PC-3 (cell line): ENCODE measurements around the gene SERPINE2. TPM values are rescaled to one million over a fixed set of nuclear protein-coding genes. Genes with fewer than 3 reads are reported as not detected.

Experiments
- ATAC-seq: fragments of 200-7000 bp; cut with Tn5 transposase; 2 replicates; pipeline ENCODE4 v1.9.1; 2020; ENCODE audit warnings: mild to moderate bottlenecking, moderate library complexity
- BruUV-seq: library from RNA; stranded (reverse); fragments of 400-500 nt; replicated peaks from 2 replicates; lab custom pipeline; 2021; lab: Mats Ljungman, UMichigan
- CTCF ChIA-PET: fragments of 300-600 bp; sonication (Branson Sonifier 250); formaldehyde crosslinking; loops from one replicate; lab custom pipeline; 2022; ENCODE audit warnings: antibody characterized with exemption; lab: Charles Lee
- POLR2A ChIA-PET: fragments of 300-600 bp; sonication (Branson Sonifier 250); formaldehyde crosslinking; loops from one replicate; lab custom pipeline; 2022; ENCODE audit warnings: antibody characterized with exemption; ENCODE audit not compliant: unreplicated experiment; lab: Charles Lee
- DNase-seq: peaks from one replicate; pipeline ENCODE4 v3.0.0-alpha.2; 2015
- H2AFZ ChIP-seq: fragments of 300-600 bp; sonication (generic); 2 replicates; pipeline ENCODE4 v1.6.0; 2016; ENCODE audit warnings: antibody characterized with exemption, low read length
- H3F3A ChIP-seq: fragments of 300-600 bp; sonication (generic); one replicate; pipeline ENCODE4 v1.6.0; 2017; ENCODE audit warnings: antibody characterized with exemption, low read length, control low read depth, mild to moderate bottlenecking; ENCODE audit not compliant: unreplicated experiment
- H3K27ac ChIP-seq: fragments of 300-600 bp; sonication (generic); 2 replicates; pipeline ENCODE4 v1.5.1; 2016; ENCODE audit warnings: mild to moderate bottlenecking, low read length
- H3K27me3 ChIP-seq: fragments of 300-600 bp; sonication (generic); 2 replicates; pipeline ENCODE4 v1.6.1; 2016; ENCODE audit warnings: low read length, mixed read lengths
- H3K36me3 ChIP-seq: fragments of 300-600 bp; sonication (generic); 2 replicates; pipeline ENCODE4 v1.6.1; 2016; ENCODE audit warnings: low read depth, mixed run types, low read length, mixed read lengths
- H3K4me1 ChIP-seq: fragments of 300-600 bp; sonication (generic); 2 replicates; pipeline ENCODE4 v1.5.1; 2016; ENCODE audit warnings: low read length; ENCODE audit not compliant: insufficient read depth
- H3K4me2 ChIP-seq: fragments of 300-600 bp; sonication (generic); 2 replicates; pipeline ENCODE4 v1.6.0; 2016; ENCODE audit warnings: low read length
- H3K4me3 ChIP-seq: fragments of 300-600 bp; sonication (generic); 2 replicates; pipeline ENCODE4 v1.5.1; 2016; ENCODE audit warnings: mild to moderate bottlenecking, low read length, mixed read lengths
- H3K79me2 ChIP-seq: fragments of 300-600 bp; sonication (generic); 2 replicates; pipeline ENCODE4 v1.6.1; 2017; ENCODE audit warnings: low read length, mixed read lengths
- H3K9ac ChIP-seq: fragments of 300-600 bp; sonication (generic); 2 replicates; pipeline ENCODE4 v1.6.0; 2016; ENCODE audit warnings: mild to moderate bottlenecking, low read length
- H3K9me2 ChIP-seq: fragments of 300-600 bp; sonication (generic); replicated peaks from 2 replicates; pipeline ENCODE4 v1.6.1; 2016; ENCODE audit warnings: mixed run types, low read length, mixed read lengths
- H3K9me3 ChIP-seq: fragments of 300-600 bp; sonication (generic); 2 replicates; pipeline ENCODE4 v1.6.1; 2016; ENCODE audit warnings: low read length, mixed read lengths
- H4K20me1 ChIP-seq: fragments of 300-600 bp; sonication (generic); 2 replicates; pipeline ENCODE4 v1.6.1; 2016; ENCODE audit warnings: low read length, mixed read lengths
- EZH2 ChIP-seq: fragments of 300-600 bp; sonication (generic); IDR thresholded peaks from one replicate; pipeline ENCODE4 v1.6.1; 2017; ENCODE audit warnings: antibody characterized with exemption, mild to moderate bottlenecking, low read length; ENCODE audit not compliant: unreplicated experiment
- EZH2phosphoT487 ChIP-seq: fragments of 300-600 bp; sonication (generic); IDR thresholded peaks from 2 replicates; pipeline ENCODE4 v1.6.1; 2018; ENCODE audit warnings: mild to moderate bottlenecking, antibody characterized with exemption, low read length, borderline replicate concordance
- intact Hi-C: fragments of 100-400 bp; cut with micrococcal nuclease; formaldehyde crosslinking; loops from 2 replicates; pipeline ENCODE4 v1.9.0; 2023
- total RNA-seq: library from RNA; depleted of rRNA; stranded (reverse); fragments of >200 nt; gene quantifications from 2 replicates; pipeline ENCODE4 v1.2.3, GENCODE V29; 2014
- TF ChIP-seq, protein P1 (sequence below): fragments of 300-600 bp; sonication (generic); conservative IDR thresholded peaks from 2 replicates; pipeline ENCODE4 v1.5.1; 2017; ENCODE audit warnings: antibody characterized with exemption, low read depth, mild to moderate bottlenecking, low read length

The SERPINE2 gene
- total RNA-seq, 1 experiment from 2014 or later, result 17.1 TPM

- Histone ChIP-seq H3K27ac (no peak overlapping the region), H3K9ac (no peak overlapping the region), H3K27me3 (no peaks in the 10 kb centered on the region), H4K20me1 (no peaks in the 10 kb centered on the region), H3K4me1 (peaks cover 16% of the 10 kb centered on the region), H3K4me2 (no peak overlapping the region), H3F3A (no peaks in the 10 kb centered on the region), H2AFZ (no peak overlapping the region), H3K9me3 (no peaks in the 10 kb centered on the region), H3K36me3 (no peaks in the 10 kb centered on the region), H3K9me2 (no peaks in the 10 kb centered on the region), H3K79me2 (peaks cover 13% of the 10 kb centered on the region), H3K4me3 (no peak overlapping the region)
- intact Hi-C loops, result no loop called here
- ChIA-PET POLR2A (no interaction called here), CTCF (no interaction called here)
- BruUV-seq, result no TSS peak
- DNase-seq (no peak), ATAC-seq (no peak)
- TF ChIP-seq, protein P1, sequence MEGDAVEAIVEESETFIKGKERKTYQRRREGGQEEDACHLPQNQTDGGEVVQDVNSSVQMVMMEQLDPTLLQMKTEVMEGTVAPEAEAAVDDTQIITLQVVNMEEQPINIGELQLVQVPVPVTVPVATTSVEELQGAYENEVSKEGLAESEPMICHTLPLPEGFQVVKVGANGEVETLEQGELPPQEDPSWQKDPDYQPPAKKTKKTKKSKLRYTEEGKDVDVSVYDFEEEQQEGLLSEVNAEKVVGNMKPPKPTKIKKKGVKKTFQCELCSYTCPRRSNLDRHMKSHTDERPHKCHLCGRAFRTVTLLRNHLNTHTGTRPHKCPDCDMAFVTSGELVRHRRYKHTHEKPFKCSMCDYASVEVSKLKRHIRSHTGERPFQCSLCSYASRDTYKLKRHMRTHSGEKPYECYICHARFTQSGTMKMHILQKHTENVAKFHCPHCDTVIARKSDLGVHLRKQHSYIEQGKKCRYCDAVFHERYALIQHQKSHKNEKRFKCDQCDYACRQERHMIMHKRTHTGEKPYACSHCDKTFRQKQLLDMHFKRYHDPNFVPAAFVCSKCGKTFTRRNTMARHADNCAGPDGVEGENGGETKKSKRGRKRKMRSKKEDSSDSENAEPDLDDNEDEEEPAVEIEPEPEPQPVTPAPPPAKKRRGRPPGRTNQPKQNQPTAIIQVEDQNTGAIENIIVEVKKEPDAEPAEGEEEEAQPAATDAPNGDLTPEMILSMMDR, result no peak
- TF ChIP-seq EZH2 (no peak), EZH2phosphoT487 (no peak)
Observed at GRCh38 chr2:224040753-224041152, 1.7 kb upstream of the SERPINE2 start.

DNA sequence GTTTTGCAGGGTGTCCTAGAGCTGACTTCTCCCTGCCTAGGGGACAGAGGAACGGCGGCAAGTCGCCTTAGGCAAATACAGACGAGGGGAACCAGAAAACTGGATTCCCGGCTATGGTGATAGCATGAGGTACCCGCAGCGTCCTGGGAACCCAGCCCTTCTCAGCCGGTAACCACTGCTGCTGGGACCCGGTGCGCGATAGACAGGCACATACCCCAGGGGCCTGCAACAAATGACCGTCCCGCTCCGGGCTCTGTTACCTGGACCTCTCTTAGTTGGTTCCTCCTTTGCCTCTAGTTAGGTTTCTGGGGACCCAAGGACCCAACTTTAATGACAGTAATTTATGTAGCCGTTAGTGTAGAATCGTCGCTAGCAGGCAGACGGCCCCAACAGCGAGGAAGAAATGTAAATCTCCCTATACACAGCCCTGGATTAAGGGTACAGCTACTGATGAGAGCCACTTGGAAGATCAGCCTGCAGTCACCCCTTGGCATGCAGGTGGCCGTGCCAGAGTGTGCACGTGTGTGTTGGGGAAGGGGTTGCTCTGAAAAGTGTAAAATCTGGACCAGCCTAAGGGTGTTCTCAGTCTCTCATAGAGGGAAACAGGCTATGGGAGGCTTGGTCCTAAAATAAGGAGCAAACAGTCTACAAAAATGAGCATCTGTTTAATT is 819 bp upstream of the SERPINE2 start:
- TSS peak; percentile 66 for BruUV-seq
- peak; percentile 1; the same call in 1 of the 2 replicates for ATAC-seq
- POLR2A ChIA-PET, result no interaction called here

More for the DNA sequence above, 819 bp upstream of the SERPINE2 start:
- Histone ChIP-seq H3K27ac (no peak overlapping the region), H3K27me3 (no peaks in the 10 kb centered on the region), H3K4me2 (peak overlapping the region; percentile 93), H3K9ac (no peak overlapping the region), H3K79me2 (peaks cover 15% of the 10 kb centered on the region), H4K20me1 (no peaks in the 10 kb centered on the region), H3K9me3 (no peaks in the 10 kb centered on the region), H3K4me3 (peak overlapping the region; percentile 72), H2AFZ (peak overlapping the region; percentile 90), H3K4me1 (peaks cover 16% of the 10 kb centered on the region), H3F3A (no peaks in the 10 kb centered on the region), H3K36me3 (no peaks in the 10 kb centered on the region), H3K9me2 (no peaks in the 10 kb centered on the region)
- TF ChIP-seq, protein P1, result 0 out of 2 replicates have a peak, but pooled peaks have one; percentile 18
- TF ChIP-seq EZH2, result no peak
- intact Hi-C loops, result loop anchor here (1.0 to 2.0 kb wide), 5 partner anchors 47 to 244 kb away; no protein-coding TSS in a partner anchor
- CTCF ChIA-PET, result interaction anchor here (0.6 kb wide), 1 partner anchor 278 kb away, joined by 3 read pairs; no protein-coding TSS in a partner anchor
- DNase-seq, result no peak
